ENCODE data around the gene SUPT3H. TPM values are rescaled to one million over a fixed set of nuclear protein-coding genes. Genes with fewer than 3 reads are reported as not detected.

SUPT3H gene
- total and polyA plus RNA-seq, 12 donors: 10.0 to 56.2 (median 16.6) TPM

- WGBS, 4 donors: 66 to 75% (median 70%) methylated on average over 3 of the region's 3 CpGs
- Histone ChIP-seq H3K27ac (no peak overlapping the region), H3K9me3 (replicated peaks in 1 of 3) (no peaks in the 10 kb centered on the region), H3K27me3 (no peaks in the 10 kb centered on the region), H3K4me3 (no peak overlapping the region), H3K4me1 (replicated peaks in 1 of 2) (no peaks in the 10 kb centered on the region), H3K36me3 (replicated peaks in 1 of 2) (no peaks in the 10 kb centered on the region)
- TF ChIP-seq, protein P1, sequence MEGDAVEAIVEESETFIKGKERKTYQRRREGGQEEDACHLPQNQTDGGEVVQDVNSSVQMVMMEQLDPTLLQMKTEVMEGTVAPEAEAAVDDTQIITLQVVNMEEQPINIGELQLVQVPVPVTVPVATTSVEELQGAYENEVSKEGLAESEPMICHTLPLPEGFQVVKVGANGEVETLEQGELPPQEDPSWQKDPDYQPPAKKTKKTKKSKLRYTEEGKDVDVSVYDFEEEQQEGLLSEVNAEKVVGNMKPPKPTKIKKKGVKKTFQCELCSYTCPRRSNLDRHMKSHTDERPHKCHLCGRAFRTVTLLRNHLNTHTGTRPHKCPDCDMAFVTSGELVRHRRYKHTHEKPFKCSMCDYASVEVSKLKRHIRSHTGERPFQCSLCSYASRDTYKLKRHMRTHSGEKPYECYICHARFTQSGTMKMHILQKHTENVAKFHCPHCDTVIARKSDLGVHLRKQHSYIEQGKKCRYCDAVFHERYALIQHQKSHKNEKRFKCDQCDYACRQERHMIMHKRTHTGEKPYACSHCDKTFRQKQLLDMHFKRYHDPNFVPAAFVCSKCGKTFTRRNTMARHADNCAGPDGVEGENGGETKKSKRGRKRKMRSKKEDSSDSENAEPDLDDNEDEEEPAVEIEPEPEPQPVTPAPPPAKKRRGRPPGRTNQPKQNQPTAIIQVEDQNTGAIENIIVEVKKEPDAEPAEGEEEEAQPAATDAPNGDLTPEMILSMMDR (IDR thresholded peaks at IDR 0.05): no peak
- TF ChIP-seq POLR2A (IDR thresholded peaks at IDR 0.05): no peak
- intact Hi-C loops (cut with DNase I): no loop called here
- no peak for DNase-seq
Observed at GRCh38 chr6:45115696-45116095, 262.0 kb downstream of the SUPT3H start.

DNA sequence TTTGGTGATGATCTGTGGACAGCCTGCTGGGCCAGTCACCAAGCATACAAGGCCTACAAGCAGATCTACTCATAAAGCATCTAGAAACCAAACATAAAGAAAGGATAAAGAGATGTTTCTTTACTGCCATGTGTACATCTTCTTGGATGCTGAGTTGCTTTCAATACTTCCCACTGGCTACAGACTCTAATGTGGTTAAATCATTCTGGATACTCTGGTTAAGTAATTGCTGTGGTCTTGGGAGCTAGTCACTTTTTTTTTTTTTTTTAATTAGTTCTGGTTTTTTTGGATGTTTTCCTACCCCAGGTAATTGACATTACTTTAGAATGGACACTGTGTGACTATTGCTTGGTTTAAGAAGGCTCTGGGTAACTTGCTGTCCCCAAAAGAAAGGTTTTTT is 265.0 kb downstream of the SUPT3H start:
- intact Hi-C loops (cut with DNase I): no loop called here
- Histone ChIP-seq H3K9me3 (replicated peaks in 1 of 3) (no peaks in the 10 kb centered on the region), H3K27ac (no peak overlapping the region), H3K27me3 (no peaks in the 10 kb centered on the region), H3K4me1 (replicated peaks in 1 of 2) (no peaks in the 10 kb centered on the region), H3K4me3 (no peak overlapping the region), H3K36me3 (replicated peaks in 1 of 2) (no peaks in the 10 kb centered on the region)
- TF ChIP-seq POLR2A (IDR thresholded peaks at IDR 0.05): no peak
- TF ChIP-seq, protein P1 (IDR thresholded peaks at IDR 0.05): no peak
- DNase-seq: no peak

DNA sequence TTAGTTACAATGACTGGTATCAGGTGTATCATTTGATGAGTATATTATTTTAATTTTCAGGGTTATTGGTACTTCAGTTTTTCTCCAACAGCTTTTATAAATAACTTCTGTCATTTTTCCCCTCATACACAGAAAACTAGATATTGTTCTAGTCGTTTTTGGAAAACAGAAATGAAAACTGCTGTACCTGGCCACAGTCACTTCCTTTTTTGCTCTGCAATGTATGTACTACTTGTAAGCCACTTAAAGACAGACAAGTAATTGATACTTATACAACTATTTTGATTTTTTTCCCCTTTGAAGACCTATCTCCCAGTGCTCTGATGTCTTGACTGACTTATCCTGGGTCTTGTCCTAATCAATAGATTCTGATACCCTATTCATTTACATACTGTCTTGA is 268.2 kb downstream of the SUPT3H start:
- Histone ChIP-seq H3K4me3 (no peak overlapping the region), H3K9me3 (replicated peaks in 1 of 3) (no peaks in the 10 kb centered on the region), H3K27me3 (no peaks in the 10 kb centered on the region), H3K27ac (no peak overlapping the region), H3K4me1 (replicated peaks in 1 of 2) (no peaks in the 10 kb centered on the region), H3K36me3 (replicated peaks in 1 of 2) (no peaks in the 10 kb centered on the region)
- WGBS, 4 donors: 50 to 68% (median 60%) methylated on average over 1 of the region's 1 CpG
- TF ChIP-seq POLR2A (IDR thresholded peaks at IDR 0.05): no peak
- TF ChIP-seq, protein P1 (IDR thresholded peaks at IDR 0.05): no peak
- no peak for DNase-seq
- intact Hi-C loops (cut with DNase I): no loop called here

DNA sequence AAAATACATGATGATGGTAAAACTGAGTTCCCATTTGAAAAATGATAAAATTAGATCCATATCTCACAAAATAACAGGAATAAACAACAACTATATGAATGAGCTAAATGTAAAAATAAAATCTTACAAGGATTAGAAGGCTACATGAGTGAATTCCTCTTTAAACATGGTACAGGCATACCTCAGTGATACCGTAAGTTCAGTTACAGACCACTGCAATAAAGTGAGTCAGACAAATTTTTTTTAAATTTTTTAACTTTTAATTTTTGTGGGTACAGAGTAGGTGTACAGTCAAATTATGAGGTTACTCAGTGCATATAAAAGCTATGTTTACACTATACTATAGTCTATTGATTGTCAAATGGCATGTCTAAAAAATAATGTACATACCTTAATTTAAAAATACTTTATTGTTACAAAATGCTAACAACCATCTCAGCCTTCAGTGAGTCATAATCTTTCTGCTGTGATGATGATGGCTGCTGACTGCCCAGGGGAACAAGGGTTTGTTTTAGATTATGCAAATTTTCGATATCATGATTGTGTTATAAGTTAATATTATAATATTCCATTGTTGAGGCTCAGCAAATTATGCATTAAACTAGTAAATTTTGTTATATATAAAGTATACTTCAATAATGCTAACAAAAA is 272.4 kb downstream of the SUPT3H start:
- no peak overlapping the region for H3K4me3 ChIP-seq
- 96 to 99% (median 97%) methylated on average over 2 of the region's 2 CpGs for WGBS, 4 donors
- TF ChIP-seq, protein P1 (IDR thresholded peaks at IDR 0.05): no peak
- TF ChIP-seq POLR2A (IDR thresholded peaks at IDR 0.05): no peak
- intact Hi-C loops (cut with DNase I): no loop called here
- H3K27ac ChIP-seq: no peak overlapping the region
- no peaks in the 10 kb centered on the region for H3K9me3 ChIP-seq (replicated peaks in 1 of 3)
- H3K4me1 ChIP-seq (replicated peaks in 1 of 2): no peaks in the 10 kb centered on the region
- DNase-seq: no peak
- H3K36me3 ChIP-seq (replicated peaks in 1 of 2): no peaks in the 10 kb centered on the region
- no peaks in the 10 kb centered on the region for H3K27me3 ChIP-seq
